HG03469 (cell line): ENCODE results near the gene EEF1AKMT3.

Source experiments
- ATAC-seq: cut with Tn5 transposase; IDR thresholded peaks from one replicate; pipeline ENCODE4 v1.9.1; 2021; ENCODE audit warnings: mild to moderate bottlenecking, moderate library complexity, moderate number of reproducible peaks; ENCODE audit not compliant: unreplicated experiment

The EEF1AKMT3 gene

DNA sequence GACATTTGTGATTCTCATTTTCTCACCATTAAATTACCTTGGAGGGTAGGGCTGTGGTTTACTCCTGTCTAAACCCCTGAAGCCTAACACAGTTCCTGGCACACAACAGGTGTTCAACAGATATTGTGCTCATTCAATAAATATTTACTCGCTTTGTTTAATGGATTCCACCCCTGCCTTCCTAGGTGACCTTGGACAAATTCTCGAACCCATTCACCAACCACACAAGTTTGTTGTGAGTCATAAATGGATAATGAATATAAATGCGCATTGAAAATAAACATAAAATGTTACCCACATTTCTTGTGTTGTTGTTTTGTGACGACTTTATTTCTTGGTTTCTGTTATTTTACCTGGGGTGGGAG, 9.8 kb downstream of the EEF1AKMT3 start:
- ATAC-seq: no peak

DNA sequence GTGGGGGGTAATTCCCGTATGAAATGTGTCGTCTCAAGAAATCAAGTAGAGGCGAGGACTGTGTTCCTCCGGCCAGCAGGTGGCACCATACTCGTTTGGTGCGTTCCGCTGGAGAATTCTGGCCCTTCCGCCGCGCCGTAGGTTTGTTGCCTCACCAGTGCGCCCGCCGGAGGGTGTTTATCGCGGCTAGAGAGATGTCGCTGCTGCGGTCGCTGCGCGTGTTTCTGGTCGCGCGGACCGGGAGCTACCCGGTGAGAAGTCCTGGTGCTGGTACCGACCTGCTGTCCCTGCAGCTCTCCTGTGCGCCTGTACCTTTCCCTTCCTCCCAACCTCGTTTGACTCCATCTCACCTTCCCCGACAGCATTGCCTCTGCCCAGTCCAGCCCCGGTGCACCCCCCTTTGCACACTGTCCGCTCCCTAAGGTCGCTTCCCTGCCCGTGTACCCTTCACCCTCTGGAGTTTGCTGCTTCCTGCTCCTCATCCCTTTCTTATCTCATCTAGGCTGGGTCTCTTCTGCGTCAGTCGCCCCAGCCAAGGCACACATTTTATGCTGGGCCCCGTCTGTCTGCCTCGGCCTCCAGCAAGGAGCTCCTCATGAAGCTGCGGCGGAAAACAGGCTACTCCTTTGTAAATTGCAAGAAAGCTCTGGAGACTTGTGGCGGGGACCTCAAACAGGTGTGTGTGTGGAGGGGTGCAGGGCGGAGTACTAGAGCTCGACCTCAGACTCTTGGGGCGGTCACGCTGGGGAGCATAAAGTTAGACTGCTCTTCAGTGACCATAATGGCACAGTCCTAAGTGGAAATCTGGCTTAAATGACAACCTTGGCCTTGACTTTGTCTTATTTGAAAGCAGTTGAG, 10.4 kb downstream of the EEF1AKMT3 start, which contains the start of gene TSFM:
Gene TSFM (plus strand): TSS at position 180 of the 858 bp plus-strand sequence. CDS start 15 bp downstream, at position 195.
- ATAC-seq: peak; percentile 42

DNA sequence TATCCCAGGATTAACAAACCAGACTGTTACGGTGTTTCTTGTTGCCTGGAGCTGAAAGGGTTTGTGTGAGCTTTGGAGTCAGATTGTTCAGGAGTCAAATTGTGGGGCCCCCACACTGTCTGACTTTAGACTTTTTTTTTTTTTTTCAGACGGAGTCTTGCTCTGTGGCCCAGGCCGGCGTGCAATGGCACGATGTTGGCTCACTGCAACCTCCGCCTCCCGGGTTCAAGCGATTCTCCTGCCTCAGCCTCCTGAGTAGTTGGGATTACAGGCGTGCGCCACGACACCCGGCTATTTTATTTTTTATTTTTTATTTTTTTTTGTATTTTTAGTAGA, 11.0 kb downstream of the EEF1AKMT3 start:
- ATAC-seq: no peak

DNA sequence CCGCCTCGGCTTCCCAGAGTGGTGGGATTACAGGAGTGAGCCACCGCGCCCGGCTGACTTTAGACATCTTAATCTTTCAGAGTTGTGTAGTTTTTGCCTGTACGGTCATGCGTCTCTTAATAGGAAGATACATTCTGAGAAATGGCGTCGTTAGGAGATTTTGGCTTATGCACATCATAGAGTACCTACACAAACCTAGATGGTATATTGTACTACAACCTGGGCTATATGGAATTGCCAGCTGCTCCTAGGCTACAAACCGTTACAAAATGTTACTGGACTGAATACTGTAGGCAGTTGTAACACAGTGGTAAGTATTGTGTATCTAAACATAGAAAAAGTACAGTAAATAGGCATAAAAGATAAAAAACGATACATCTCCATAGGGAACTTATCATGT, 11.4 kb downstream of the EEF1AKMT3 start:
- no peak for ATAC-seq

DNA sequence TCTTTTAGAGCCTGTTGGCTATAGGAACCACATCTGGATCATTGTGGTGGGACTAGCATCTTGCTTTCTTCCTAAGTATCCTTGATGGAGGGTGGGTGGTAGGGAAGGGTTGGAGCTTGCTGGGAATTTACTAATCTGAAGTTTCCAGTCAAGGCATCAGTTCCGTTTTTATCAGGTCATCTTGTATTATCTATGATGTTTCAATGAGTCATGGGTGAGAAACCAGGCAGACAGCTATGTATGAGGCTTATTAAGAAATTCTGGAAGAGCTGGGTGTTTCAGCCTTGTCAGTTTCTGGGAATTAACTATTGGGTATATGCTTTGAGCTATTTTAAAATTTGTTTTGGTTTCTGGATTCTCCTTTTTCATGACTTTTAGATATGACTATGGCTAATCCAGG, 21.5 kb downstream of the EEF1AKMT3 start:
- ATAC-seq: no peak

DNA sequence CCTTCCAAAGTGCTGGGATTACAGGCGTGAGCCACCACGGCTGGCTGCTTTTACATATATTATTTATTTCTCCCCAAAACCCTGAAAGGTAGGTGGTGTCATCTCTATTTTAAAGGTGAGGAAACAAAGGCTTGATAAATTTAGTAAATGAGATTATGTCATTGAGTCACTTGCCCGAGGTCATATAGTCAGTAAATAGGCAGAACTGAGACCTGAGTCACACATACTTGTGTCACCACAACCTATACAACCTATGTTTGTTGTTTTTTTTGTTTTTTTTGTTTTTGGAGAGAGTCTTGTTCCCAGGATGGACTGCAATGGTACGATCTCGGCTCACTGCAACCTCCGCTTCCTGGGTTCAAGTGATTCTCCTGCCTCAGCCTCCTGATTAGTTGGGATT, 22.9 kb downstream of the EEF1AKMT3 start:
- ATAC-seq: no peak

DNA sequence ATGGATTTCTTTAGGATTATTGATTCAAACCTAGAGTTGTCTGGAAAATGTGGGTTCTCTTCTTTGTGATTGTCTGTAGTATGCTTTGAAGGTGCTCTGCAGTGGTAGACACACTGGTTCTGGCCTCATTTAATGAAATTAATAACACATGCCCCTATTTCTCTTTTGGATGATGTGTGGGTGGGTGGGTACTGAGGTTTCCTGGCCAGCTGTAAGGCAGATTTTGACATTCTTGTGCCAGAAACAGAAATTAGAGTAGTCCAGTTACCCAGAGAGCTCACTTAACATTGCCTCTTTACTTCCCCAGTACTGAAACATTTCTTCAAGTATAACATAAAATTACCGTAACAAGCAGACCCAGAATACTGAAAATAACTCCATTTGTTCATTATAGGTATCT, 24.6 kb downstream of the EEF1AKMT3 start:
- ATAC-seq: no peak

DNA sequence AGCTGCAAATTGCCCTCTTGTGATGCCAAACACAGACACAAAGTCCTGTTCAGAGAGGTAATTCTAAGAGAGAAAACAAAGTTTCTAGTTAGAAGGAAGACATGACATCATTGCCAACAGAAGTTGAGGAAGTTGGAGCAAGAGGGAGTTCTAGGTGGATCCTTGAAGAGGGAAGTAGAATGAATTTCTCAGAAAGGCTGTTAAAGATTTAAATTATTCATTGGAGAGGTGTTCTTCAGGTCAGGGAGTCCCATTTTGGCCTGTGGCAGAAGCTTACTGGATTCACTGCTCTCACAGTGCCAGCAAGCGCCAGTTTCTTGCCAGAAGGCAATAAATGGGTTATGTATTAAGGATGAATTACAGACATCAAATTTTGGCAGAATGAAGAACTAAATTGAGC, 25.5 kb downstream of the EEF1AKMT3 start:
- no peak for ATAC-seq

DNA sequence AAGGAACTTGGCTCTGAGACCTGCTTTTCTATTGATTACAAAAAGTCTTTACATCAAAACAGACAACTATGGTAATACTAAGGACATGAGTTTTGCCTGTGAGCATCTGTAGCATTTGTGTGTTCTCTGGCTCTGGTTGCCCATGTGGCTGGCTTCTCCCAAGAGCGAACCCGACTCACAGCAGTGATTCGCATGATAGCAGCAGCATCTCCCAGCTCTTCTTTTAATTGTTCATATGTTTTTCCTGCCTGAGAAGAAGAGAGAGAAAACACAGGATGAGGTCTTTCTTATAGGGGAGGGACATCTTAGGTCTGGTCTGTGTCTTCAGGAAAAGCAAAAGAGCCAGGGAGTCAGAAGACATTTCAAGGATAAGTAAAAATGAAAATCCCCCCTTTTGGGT, 28.6 kb downstream of the EEF1AKMT3 start:
- no peak for ATAC-seq

DNA sequence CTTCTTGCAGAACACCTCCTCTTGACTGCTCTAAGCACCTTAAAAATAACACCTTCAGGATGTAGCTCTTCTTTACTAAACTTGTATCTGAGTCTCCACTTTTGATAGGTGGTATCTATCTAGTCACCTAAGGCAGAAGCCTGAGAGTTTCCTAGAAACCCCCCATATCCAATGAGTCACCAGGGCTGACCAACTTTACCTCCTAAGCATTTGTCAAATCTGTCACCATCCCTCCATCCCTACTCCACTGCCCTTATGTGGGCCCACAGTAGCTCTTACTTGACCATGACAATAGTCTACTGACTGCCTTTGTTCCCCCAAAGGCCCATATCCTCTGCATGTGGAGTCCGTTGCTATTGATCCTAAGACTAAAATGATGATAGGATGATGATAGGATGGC, 30.2 kb downstream of the EEF1AKMT3 start:
- ATAC-seq: no peak

DNA sequence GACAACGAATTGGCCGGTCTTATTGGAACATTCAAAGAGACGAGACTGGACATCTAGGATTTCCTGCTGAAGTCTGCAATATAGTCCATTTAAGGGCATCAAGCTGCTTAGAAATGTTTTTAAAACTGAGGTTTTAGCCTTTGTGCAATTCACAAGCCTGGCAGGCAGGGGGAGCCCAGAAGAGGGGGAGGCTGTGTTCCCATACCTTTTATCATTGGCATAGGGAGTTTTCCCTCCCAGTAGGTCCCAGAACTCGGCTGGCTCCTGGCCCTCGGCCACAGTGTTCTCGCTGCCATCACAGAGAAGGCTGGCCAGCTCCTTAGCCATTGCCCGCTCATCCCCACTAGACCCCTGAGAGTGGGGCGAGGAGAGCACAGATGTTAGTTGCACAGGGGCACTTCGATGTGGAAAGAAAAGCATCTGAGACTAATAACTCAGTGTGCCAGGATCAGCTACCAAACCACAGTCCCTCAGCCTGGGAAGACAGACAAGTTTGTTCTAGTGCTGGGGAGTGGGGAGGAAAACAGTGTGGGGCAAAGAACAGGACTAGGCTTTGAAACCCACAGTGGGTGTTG, 31.0 kb downstream of the EEF1AKMT3 start:
- no peak for ATAC-seq

DNA sequence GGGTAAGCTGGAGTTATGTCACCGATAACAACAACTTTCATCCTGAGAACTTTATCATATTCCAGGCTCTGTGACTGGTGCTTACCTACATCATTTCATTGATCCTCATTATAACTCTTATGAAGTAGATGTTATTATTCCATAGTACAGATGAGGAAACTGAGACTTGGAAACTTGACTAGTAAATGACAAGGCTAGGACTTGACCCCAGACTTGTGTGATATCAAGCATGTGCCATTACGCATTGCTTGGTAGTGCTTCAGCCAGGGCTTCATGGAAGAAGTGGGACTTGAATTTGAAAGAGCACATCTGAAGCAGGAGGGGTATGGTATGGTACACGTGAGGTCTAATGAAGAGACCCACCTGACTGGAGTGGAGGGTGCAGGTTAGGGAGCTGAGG, 34.3 kb downstream of the EEF1AKMT3 start:
- no peak for ATAC-seq

DNA sequence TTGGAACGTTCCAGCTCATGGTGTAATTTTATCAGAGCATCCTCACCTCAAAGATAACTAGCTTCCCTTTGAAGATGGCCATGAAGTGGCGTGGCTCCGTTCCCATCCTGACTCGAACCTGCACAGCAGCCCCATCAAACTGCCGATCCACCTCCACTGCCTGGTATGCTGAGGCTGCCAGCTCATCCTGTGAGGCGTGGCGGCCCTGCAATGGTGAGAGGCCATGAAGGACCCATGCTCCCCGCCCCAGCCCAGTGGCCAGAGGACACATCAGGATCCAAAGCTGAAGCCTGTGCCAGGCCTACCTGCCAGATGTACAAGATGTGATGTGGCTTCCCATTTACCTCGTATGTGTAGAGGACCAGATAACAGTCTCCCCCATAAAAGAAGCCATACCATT, 34.9 kb downstream of the EEF1AKMT3 start:
- no peak for ATAC-seq

DNA sequence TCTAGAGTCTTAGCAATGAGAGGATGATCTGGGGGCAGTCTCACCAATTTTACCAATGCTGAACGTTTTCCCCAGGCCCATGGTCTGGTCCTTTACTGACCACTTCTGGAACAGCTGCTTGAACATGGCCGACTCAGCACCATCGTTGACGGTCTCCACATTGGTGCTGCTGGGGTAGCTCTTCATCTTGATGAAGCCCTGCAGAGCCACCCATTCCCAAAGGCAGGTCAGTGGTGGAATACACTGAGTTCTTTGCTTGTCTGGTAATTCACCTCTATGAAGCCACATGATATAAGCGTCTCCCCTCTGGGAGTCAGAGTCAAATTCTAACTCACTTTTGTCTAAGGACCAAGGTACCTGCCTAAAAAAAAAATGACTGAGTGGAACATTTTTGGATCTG, 35.9 kb downstream of the EEF1AKMT3 start:
- ATAC-seq: no peak

DNA sequence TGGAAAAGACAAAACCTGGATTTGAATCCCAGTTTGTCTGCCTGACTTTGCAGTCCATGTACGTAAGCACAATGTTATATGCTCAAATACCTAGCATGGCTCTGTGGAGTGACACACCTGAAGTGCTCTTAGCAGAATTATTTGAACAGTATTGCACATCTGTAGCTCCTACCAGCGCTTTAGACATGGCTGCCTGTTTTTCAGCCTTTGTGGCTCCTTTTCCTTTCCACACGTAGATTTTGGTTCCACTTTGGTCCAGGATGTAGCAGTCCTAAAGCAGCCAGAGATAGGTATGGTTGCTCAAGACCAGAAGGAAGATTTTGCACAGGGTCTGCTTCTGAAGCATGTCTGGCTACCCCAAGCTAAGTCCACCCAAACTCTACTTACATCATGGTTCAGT, 37.0 kb downstream of the EEF1AKMT3 start:
- no peak for ATAC-seq

DNA sequence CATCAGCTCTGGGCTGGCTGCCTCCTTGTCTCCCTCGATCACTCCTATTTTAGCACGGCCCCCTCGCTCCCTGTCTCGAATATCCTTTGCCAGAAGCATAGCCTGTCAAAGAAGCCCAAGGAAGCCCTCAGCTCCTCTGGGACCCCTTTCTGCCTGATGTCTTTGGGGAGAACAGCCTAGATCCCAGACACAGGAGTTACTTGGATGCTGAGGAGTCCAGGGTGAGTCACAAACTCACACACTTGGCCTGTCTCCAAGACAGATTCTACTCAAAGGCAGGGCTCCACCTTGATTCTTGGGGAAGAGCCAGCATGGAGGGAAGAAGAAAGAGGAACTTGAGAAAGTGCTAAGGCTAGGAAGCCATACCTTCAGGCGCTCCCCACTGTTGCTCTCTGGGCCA, 38.0 kb downstream of the EEF1AKMT3 start:
- no peak for ATAC-seq

DNA sequence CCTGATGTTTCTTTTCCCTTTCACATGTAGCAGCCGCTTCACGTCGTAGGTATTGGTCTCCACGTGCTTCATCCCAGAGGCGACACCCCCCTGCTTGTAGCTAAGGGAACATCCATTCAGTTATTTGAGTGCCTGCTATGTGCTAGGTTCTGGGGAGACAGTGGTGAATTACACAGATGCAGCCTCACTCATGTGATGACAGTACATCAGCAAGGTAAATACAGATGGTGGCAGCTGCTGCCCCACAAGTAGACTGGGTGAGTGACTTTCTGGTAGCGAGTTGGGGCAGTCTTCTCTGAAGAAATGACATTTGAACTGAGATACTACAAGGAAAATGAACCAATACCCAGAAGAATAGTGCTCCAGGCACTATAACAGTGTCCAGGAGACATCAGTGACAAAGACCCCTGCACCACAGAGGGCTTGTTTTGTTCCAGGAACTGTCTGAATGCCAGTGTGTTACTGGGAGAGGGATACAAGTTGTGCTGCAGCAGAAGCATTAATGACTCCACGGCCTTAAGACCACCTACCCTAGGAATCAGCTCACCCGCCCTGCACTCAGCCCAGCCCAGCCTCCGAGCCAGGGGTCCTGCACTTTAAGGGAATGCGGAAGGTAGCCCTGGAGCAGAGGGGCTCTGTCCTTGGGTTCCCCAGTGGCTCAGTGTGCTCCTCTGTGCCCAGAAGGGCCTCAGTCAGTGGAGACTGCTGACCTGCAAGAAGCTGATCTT, 38.8 kb downstream of the EEF1AKMT3 start:
- ATAC-seq: no peak

DNA sequence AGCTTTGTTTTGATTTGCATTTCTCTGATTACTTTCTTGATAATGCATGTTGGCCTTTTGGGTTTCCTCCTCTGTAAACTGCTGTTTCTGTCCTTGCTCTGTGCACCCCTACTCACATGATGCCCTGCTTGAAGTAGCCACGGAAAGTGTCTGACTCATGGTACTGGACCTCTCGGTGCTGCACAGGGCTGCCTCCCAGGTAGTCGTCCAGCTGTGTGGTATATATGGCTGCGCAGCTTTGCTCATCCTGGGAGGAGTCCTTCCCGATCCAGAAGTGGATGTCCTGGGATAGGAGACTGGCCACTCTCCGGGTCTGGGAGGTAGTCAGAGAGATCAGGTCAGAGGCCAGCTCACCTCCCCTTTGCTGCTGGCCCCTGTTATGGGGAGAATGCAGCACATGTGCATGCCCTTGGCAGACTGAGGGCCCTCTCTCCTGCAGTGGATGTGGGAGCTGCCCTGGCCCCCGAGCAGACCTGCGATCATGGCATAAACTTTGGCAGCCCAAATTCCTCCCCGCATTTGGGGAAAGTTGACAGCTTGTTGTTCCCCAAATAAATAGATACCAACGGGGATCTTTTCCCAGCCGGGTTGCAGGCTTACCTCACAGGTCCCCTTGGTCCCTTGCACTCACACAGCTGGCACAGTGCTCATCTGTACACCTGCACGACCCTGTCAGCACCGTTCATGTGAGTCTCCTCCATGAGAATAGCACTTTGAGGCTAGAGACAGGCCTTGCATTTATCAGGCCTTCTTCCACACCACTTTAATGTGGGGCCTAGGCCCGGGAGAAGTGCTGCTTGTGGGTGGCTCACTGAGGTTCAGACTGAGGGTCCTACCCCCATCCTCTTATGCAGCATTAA, 40.9 kb downstream of the EEF1AKMT3 start:
- no peak for ATAC-seq

DNA sequence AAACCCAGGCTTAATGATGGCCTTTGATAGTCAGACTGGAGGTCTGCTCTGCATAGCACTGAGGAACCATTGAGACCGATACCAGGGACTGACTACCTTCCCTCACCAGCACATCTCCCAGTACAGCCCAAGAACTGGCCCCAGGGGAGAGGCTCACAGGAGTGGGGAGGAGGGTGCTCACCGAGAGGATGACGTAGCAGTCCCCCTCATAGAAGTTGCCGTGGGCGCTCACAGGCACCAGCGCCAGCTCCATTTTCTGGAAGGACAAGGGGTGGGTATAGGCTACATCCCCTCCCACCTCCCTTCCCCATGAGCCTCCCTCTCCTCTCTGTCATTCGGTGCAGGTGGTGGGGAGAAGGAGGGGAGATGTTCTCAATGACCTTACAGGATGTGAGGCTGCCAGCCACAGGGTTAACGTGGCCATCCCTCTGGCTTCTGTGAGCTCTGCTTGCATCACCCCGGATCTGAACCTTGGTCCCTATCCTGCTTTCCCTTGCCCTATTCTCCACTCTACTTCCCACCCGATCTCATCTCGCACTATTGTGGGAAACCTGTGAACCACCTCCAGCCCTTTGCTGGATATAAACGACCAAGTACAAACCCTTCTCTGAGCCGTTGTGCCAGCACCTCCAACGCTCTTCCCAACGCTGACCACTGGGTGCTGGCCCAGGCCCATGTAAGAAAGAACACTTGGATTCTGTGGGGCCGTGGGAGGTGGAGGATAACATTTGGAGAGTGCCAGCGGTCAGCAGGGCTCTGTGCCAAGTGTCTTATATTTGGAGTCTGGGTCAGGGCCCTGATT, 41.8 kb downstream of the EEF1AKMT3 start:
- no peak for ATAC-seq
